Adipose tissue (tissue), 3 donors: ENCODE measurements around the gene PSG4. TPM values are rescaled to one million over a fixed set of nuclear protein-coding genes. Genes with fewer than 3 reads are reported as not detected.
"Not testable (repeated sequence)": the region's sequence is repeated elsewhere in the genome, so short reads cannot be mapped to it uniquely, and the experiment has no call there.

Experiments
- H3K27ac ChIP-seq: one replicate; pipeline ENCODE4 v1.5.1; 2013; ENCODE audit warnings: low read depth, low read length
- WGBS, 3 donors: extraction: QIAGEN DNeasy Blood & Tissue Kit; methylation state at CpG; one replicate each; pipeline ENCODE4 v1.1.7; 2013; 5-methylcytosine and 5-hydroxymethylcytosine counted together
- polyA plus RNA-seq, 3 donors: library from polyadenylated mRNA; stranded (reverse); fragments of 200-250 nt; gene quantifications; one replicate each; pipeline ENCODE4 v1.2.3, GENCODE V29; 2013
- donor health status: healthy with polysubstance abuse.
- donor health status: Bipolar disorder and iron deficiency.
- donor health status: healthy.

Gene PSG4
- polyA plus RNA-seq, 3 donors: 0.09 TPM; not detected in 2

- 54 to 70% (median 62%) methylated on average over 2 of the region's 2 CpGs for WGBS, 3 donors
- H3K27ac ChIP-seq: not testable (repeated sequence)
Measured at GRCh38 chr19:43201891-43202290, 3.5 kb downstream of the PSG4 start.

GRCh38 chr19:43201337-43201801 is 4.1 kb downstream of the PSG4 start:
- 55 to 64% (median 57%) methylated on average over 7 of the region's 7 CpGs for WGBS, 3 donors
- H3K27ac ChIP-seq: not testable (repeated sequence)

DNA sequence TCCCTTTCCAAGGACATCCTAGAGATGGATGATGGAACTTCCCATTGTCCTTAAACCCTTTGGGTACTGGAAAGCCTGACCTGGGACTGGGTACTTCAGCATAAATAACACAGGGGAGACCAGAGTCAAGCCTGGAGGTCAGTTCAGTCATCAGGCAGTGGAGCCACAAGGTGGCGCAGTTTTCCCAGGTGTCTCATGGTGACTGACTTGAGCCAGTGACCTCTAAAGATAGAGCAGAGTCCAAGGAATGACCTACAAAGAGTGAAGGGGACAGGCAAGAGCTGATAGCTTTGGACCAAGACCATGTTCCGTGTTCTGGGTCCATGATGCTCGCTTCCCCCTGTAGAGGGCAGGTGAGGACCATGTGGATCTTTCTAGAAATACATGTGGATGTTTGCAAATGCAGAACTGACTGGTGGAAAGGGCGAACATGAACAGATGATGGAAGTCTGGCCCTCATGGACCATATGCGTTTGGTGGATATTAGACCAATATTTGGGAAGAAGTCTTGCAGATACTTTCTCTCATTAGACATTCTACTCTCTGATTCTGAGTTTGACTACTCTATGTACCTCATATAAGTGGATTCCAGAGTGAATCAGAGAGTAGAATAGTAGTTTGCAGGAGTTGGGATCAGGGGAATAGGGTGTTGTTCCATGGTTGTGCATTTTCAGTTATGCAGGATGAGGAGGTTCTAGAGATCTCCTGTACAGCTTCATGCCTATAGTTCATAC is 6.6 kb downstream of the PSG4 start:
- not testable (repeated sequence) for H3K27ac ChIP-seq
- 32 to 58% (median 47%) methylated on average over 5 of the region's 5 CpGs for WGBS, 3 donors

- not testable (repeated sequence) for H3K27ac ChIP-seq
- WGBS, 3 donors: 84 to 97% (median 91%) methylated on average over 4 to 6 of the region's 7 CpGs
Measured at GRCh38 chr19:43197666-43198397, 7.6 kb downstream of the PSG4 start.

DNA sequence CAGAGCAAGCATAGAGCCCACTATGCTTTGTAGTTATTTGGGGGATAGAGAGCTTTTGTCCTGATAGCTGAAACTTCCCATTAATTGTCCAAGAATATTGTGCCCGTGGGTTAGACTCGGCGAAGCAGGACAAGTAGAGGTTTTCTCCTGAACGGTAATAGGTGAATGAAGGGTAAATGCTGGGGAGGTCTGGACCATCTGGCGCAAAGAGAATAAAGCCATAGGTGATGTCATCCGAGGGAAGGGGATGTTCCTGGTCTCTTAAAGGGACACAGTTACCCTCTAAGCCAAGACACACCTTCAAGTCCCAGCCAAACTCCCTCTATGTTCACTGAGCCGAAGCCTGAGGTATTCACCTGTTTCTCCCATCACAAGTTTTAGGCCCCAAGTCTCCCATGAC is 11.0 kb downstream of the PSG4 start:
- 72 to 80% (median 79%) methylated on average over 7 of the region's 7 CpGs for WGBS, 3 donors
- not testable (repeated sequence) for H3K27ac ChIP-seq

DNA sequence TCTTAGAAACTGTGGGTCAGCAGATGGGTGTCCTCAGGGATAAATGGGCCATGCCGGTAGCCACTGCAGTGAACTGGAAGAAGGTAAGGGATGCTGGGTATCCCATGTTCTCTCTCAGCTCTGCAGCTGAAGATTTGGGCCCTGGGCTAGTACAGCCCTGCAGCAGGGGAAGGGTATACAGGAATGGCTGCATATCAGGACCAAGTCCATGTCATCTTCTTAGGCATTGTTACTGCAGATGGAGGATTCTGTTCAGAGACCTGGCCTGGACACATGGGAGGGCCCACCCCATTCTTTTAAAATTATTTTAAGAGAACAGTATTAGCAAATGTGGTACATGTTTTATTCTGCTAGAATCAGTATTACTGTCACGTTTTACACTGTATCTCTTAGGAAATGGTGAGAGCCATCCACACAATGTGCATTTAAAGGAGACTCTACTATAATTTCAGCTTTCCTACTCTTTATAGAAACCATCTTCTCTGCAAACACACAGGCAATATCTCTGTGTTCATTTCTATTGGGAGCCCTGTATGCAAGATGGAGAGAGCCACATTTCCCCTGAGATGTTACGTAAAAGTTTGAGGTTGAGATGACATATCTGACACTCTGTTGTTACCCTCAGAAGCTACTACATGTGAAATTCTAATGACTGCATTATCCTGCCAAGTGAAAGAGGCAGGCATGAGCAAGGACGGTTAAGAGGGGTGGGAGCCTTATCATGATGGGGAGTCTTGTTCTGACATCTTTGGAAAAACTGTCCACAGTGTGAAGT is 12.9 kb downstream of the PSG4 start:
- 51 to 66% (median 53%) methylated on average over 4 of the region's 4 CpGs for WGBS, 3 donors
- H3K27ac ChIP-seq: not testable (repeated sequence)

DNA sequence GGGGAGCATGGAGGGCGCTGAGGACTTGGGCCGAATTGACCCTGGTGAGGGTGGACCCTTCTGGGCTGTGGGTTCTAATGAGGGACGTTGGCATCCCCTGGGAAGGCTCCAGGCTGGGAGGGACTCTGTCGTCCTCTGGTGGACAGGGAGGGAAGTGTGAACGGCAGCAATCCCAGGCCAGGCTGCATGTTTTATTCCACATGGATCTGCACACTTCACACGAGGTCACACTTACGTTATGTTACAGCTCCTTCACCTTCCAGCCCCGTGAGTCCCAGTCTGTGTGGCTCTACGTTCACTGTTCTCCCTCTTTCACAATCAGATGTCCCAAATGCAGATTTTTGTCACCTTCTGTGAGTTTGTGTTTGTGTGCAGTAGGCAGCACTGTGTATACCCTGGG is 17.3 kb downstream of the PSG4 start:
- H3K27ac ChIP-seq: not testable (repeated sequence)
- WGBS, 3 donors: 46 to 62% (median 57%) methylated on average over 9 of the region's 9 CpGs

- WGBS, 3 donors: 53 to 78% (median 76%) methylated on average over 7 of the region's 7 CpGs
- not testable (repeated sequence) for H3K27ac ChIP-seq
Measured at GRCh38 chr19:43186311-43186935, 19.0 kb downstream of the PSG4 start, which contains the start of gene PSG5. Gene PSG5 (minus strand): TSS chr19:43186536. CDS start chr19:43186405, 131 bp downstream.

- WGBS, 3 donors: 33 to 50% (median 50%) methylated on average over 3 to 4 of the region's 4 CpGs
- not testable (repeated sequence) for H3K27ac ChIP-seq
Measured at GRCh38 chr19:43181869-43182771, 23.3 kb downstream of the PSG4 start.

- WGBS, 3 donors: 8 to 19% (median 10%) methylated on average over 1 of the region's 1 CpG
Measured at GRCh38 chr19:43179569-43180147, 25.8 kb downstream of the PSG4 start.

GRCh38 chr19:43178577-43178976 is 26.9 kb downstream of the PSG4 start:
- H3K27ac ChIP-seq: not testable (repeated sequence)
- WGBS, 3 donors: 83 to 95% (median 93%) methylated on average over 2 to 3 of the region's 3 CpGs

More at GRCh38 chr19:43179569-43180147, 25.8 kb downstream of the PSG4 start:
- not testable (repeated sequence) for H3K27ac ChIP-seq

- 58 to 75% (median 66%) methylated on average over 3 of the region's 3 CpGs for WGBS, 3 donors
- H3K27ac ChIP-seq: not testable (repeated sequence)
Measured at GRCh38 chr19:43165906-43166305, 39.5 kb downstream of the PSG4 start.

DNA sequence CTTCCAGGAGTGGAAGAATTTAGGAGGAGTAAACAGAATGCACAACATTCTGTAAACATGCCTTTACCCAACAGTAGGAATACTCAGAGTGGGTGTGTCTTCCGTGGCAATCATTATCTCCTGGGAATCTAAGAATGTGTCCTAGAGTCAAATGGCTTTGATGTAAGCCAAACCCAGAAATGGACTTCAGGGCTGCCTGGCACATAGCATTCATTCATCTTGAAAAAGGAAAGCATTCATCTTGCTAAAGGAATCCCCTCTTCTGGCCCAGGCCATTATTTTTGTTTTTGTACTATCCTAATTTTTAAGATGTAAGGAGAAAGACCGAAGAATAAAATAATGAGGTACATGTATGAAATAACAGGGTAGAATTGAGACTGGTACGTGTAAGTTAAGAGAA is 42.3 kb downstream of the PSG4 start:
- 60 to 79% (median 79%) methylated on average over 3 of the region's 3 CpGs for WGBS, 3 donors
- not testable (repeated sequence) for H3K27ac ChIP-seq

- not testable (repeated sequence) for H3K27ac ChIP-seq
- 22 to 56% (median 52%) methylated on average over 2 of the region's 2 CpGs for WGBS, 3 donors
Measured at GRCh38 chr19:43162261-43162660, 43.2 kb downstream of the PSG4 start.

DNA sequence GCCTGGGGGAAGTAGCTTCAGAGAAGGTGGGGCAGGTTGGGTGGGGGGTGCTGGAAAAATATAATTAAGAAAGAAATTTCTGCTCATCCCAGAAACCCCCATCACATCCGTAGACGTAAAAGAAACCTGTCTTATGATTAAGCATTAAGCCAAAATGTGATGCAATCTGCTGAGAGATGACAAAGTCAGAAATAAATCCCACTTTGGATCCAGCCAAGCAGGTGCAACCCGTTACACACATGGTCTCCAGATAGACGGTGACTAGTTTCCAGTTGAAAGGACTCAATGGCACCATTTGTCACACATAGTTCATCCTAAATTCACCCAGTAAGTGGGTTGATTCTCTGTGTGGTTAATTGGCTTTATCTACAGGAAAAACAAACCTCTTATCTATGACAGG is 53.2 kb downstream of the PSG4 start:
- H3K27ac ChIP-seq: no peak overlapping the region
- 57 to 79% (median 72%) methylated on average over 4 of the region's 4 CpGs for WGBS, 3 donors

DNA sequence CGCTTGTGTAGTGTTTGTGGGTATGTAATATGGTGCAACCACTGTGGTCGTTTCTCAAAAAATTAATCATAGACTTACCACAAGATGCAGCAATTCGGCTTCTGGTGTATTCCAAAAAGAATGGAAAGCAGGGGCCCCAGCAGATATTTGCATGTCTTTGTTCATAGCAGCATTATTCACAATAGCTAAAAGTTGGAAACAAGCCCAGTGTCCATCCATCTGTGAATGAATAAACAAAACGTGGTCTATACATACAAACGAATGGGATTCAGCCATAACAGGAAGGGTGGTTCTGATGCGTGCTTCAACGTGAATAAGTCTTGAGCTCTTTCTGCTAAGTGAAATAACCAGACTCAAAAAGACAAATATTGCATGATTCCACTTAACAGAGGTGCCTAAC is 55.6 kb downstream of the PSG4 start:
- not testable (repeated sequence) for H3K27ac ChIP-seq
- 53 to 75% (median 67%) methylated on average over 7 of the region's 7 CpGs for WGBS, 3 donors

- H3K27ac ChIP-seq: no peak overlapping the region
- 37 to 80% (median 71%) methylated on average over 1 of the region's 1 CpG for WGBS, 3 donors
Measured at GRCh38 chr19:43148233-43148632, 57.2 kb downstream of the PSG4 start.
